Testis (tissue), 3 donors: ENCODE measurements around the gene PRKG1. TPM values are rescaled to one million over a fixed set of nuclear protein-coding genes. Genes with fewer than 3 reads are reported as not detected.
A peak's percentile ranks its signal among the peaks of the same experiment; 100 is the strongest.

Experiments
- DNase-seq: peaks from one replicate; pipeline ENCODE4 v3.0.0-alpha.2; 2019
- H3K27ac ChIP-seq, 2 donors: fragments of 200-600 bp; sonication (generic); one replicate each; pipeline ENCODE4 v1.5.1; 2019
- H3K27me3 ChIP-seq: fragments of 200-600 bp; sonication (generic); one replicate; pipeline ENCODE4 v1.5.1; 2019
- H3K36me3 ChIP-seq: fragments of 200-600 bp; sonication (generic); one replicate; pipeline ENCODE4 v1.5.1; 2017; ENCODE audit warnings: low read depth; ENCODE audit errors: missing control alignments
- H3K4me1 ChIP-seq: fragments of 200-600 bp; sonication (generic); one replicate; pipeline ENCODE4 v1.5.1; 2019
- H3K4me3 ChIP-seq, 2 donors: fragments of 200-600 bp; sonication (generic); one replicate each; pipeline ENCODE4 v1.5.1; 2017 to 2019
- H3K9me3 ChIP-seq: fragments of 200-600 bp; sonication (generic); one replicate; pipeline ENCODE4 v1.5.1; 2017
- CTCF ChIP-seq, 3 experiments: fragments of 450-650 bp in 2 of 3; fragments of 200-600 bp in 1 of 3; sonication (generic) in 1 of 3; IDR thresholded peaks; one replicate each; pipeline ENCODE4 v1.5.1; 2016 to 2019; ENCODE audit warnings: antibody characterized with exemption in 3 of 3, mild to moderate bottlenecking in 2 of 3, moderate library complexity in 1 of 3
- POLR2A ChIP-seq: fragments of 450-650 bp; IDR thresholded peaks from one replicate; pipeline ENCODE4 v1.6.1; 2017; ENCODE audit warnings: antibody characterized with exemption, mild to moderate bottlenecking, moderate library complexity
- WGBS, 2 donors: methylation state at CpG; one replicate each; pipeline ENCODE4 v1.1.5; 2018; 5-methylcytosine and 5-hydroxymethylcytosine counted together
- intact Hi-C: fragments of 100-400 bp; cut with DNase I; formaldehyde crosslinking; loops from one replicate; pipeline ENCODE4 v1.15.1; 2023; ENCODE audit warnings: low total_unique reads
- polyA plus RNA-seq: library from polyadenylated mRNA; stranded (reverse); fragments of 350-450 nt; fragmentation: Illumina TruSeq; extraction: RNeasy Lipid Tissue Mini Kit (QIAGEN cat#74804); gene quantifications from one replicate; pipeline ENCODE4 v1.2.3, GENCODE V29; 2014; ENCODE audit warnings: low read depth, low replicate concordance; ENCODE audit not compliant: insufficient read depth
- total RNA-seq, 2 donors: library from RNA; depleted of rRNA; stranded (reverse); fragments of >200 nt; gene quantifications; one replicate each; pipeline ENCODE4 v1.2.3, GENCODE V29; 2016

Gene PRKG1
- total and polyA plus RNA-seq, 3 donors from 2014 or later = 6.3 to 15.3 (median 12.5) TPM

GRCh38 chr10:51920672-51921071 is 846.4 kb downstream of the PRKG1 start:
- peaks cover 17% of the 10 kb centered on the region for H3K4me1 ChIP-seq
- H3K27me3 ChIP-seq = no peaks in the 10 kb centered on the region
- DNase-seq = no peak
- no peaks in the 10 kb centered on the region for H3K9me3 ChIP-seq
- H3K36me3 ChIP-seq = no peaks in the 10 kb centered on the region
- no peak overlapping the region for H3K4me3 ChIP-seq
- intact Hi-C loops = no loop called here
- TF ChIP-seq POLR2A = no peak
- no peak for TF ChIP-seq CTCF (IDR thresholded peaks at IDR 0.05)
- H3K27ac ChIP-seq = peak overlapping the region in 1 of 2 donors; percentile 42

DNA sequence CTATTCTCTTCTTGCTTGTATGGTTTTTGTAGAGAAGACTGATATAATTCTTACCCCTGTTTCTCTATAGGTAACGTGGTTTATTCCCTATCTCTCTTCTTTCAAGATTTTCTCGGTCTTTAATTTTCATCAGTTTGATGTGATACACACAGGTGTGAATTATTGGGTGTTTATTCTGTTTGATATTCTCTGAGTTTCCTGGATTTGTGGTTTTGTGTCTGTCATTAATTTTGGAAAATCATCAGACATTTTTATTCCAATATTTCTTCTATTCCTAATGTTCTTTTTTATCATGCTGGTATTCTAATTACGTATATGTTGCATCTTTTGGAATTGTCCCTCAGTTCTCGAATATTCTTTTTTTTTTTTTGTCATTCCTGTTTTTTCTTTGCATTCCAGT is 850.1 kb downstream of the PRKG1 start:
- H3K27ac ChIP-seq = no peak overlapping the region
- DNase-seq = no peak
- 92 to 93% methylated on average over 4 of the region's 4 CpGs for WGBS, 2 donors
- intact Hi-C loops = no loop called here
- H3K9me3 ChIP-seq = no peaks in the 10 kb centered on the region
- TF ChIP-seq POLR2A = no peak
- no peak for TF ChIP-seq CTCF (IDR thresholded peaks at IDR 0.05)
- no peaks in the 10 kb centered on the region for H3K36me3 ChIP-seq
- H3K27me3 ChIP-seq = no peaks in the 10 kb centered on the region
- no peak overlapping the region for H3K4me3 ChIP-seq
- peaks cover 7% of the 10 kb centered on the region for H3K4me1 ChIP-seq

DNA sequence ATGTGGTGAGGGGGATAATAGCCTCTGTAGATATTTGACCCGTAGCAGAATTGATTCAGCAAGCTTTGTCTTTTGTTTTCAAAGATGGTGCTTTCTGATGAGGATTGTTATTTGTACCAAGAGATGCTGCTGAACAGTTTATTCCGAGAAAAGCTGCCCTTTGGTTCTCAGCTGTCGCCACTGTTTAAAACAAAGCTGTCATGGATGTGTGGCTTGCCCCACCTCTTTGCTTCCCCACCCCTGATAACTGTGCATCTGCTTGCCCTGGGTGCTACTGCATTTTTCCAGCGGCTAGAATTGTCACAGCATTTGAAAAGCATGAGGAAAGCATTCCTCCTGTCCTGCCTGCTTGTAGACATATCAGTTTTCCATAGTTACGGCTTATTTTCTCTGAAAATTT is 852.0 kb downstream of the PRKG1 start:
- no peaks in the 10 kb centered on the region for H3K9me3 ChIP-seq
- no peak for DNase-seq
- no peak overlapping the region for H3K4me3 ChIP-seq
- H3K27ac ChIP-seq = no peak overlapping the region
- H3K36me3 ChIP-seq = no peaks in the 10 kb centered on the region
- WGBS, 2 donors = 83 to 92% methylated on average over 5 of the region's 5 CpGs
- H3K27me3 ChIP-seq = no peaks in the 10 kb centered on the region
- TF ChIP-seq POLR2A (no peak), CTCF (IDR thresholded peaks at IDR 0.05) (no peak)
- H3K4me1 ChIP-seq = no peaks in the 10 kb centered on the region
- intact Hi-C loops = no loop called here

- no peak overlapping the region for H3K27ac ChIP-seq
- DNase-seq = no peak
- H3K27me3 ChIP-seq = no peaks in the 10 kb centered on the region
- TF ChIP-seq POLR2A (no peak), CTCF (IDR thresholded peaks at IDR 0.05) (no peak)
- 57 to 65% methylated on average over 1 of the region's 1 CpG for WGBS, 2 donors
- no peaks in the 10 kb centered on the region for H3K9me3 ChIP-seq
- no peaks in the 10 kb centered on the region for H3K36me3 ChIP-seq
- no peaks in the 10 kb centered on the region for H3K4me1 ChIP-seq
- no peak overlapping the region for H3K4me3 ChIP-seq
- intact Hi-C loops = no loop called here
Measured at GRCh38 chr10:51928162-51928561, 853.9 kb downstream of the PRKG1 start.

DNA sequence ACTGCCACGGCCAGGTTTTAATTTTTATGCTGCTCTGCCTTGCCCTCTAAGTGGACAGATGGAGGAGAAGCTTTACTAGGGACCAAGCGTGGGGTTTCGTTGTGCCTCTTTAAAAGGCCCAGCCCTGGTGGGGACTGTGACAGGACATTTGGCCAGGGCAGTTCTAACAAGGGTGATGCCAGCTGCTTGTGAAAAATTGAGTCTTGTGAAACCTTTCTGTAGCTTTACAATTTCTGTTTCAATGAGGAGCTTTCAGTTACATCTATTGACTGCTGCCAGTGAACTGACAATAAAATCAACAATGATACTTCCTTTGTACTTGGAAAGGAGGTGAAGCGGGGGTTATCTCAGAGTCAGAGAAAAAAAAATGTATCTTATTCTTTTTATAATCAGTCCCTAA is 858.2 kb downstream of the PRKG1 start:
- no peak for DNase-seq
- TF ChIP-seq CTCF (IDR thresholded peaks at IDR 0.05) = no peak
- no peak for TF ChIP-seq POLR2A

More for the DNA sequence above, 858.2 kb downstream of the PRKG1 start:
- Histone ChIP-seq H3K4me3 (no peak overlapping the region), H3K27ac (no peak overlapping the region), H3K4me1 (no peaks in the 10 kb centered on the region), H3K9me3 (no peaks in the 10 kb centered on the region), H3K36me3 (no peaks in the 10 kb centered on the region), H3K27me3 (no peaks in the 10 kb centered on the region)
- intact Hi-C loops = no loop called here
- 89 to 91% methylated on average over 4 of the region's 4 CpGs for WGBS, 2 donors
